ENCODE measurements around the gene CFD.
"Not testable (repeated sequence)": the region's sequence is repeated elsewhere in the genome, so short reads cannot be mapped to it uniquely, and the experiment has no call there.

Gene CFD

GRCh38 chr19:890831-891230 is 31.4 kb downstream of the CFD start:
- TF ChIP-seq POLR2A (IDR thresholded peaks at IDR 0.05; ENCODE audit: low read depth, low read length) (no peak), POLR2AphosphoS5 (IDR thresholded peaks at IDR 0.05; ENCODE audit: low read depth, low read length) (no peak), TAF1 (IDR thresholded peaks at IDR 0.05; ENCODE audit: borderline replicate concordance, low read depth, low read length) (no peak)
- DNase-seq (ENCODE audit: insufficient read length): no peak
- no peak for FAIRE-seq

- FAIRE-seq; DNase-seq (ENCODE audit: insufficient read length): not testable (repeated sequence)
These were observed 32.1 kb downstream of the CFD start for GRCh38 chr19:891421-892200.

DNA sequence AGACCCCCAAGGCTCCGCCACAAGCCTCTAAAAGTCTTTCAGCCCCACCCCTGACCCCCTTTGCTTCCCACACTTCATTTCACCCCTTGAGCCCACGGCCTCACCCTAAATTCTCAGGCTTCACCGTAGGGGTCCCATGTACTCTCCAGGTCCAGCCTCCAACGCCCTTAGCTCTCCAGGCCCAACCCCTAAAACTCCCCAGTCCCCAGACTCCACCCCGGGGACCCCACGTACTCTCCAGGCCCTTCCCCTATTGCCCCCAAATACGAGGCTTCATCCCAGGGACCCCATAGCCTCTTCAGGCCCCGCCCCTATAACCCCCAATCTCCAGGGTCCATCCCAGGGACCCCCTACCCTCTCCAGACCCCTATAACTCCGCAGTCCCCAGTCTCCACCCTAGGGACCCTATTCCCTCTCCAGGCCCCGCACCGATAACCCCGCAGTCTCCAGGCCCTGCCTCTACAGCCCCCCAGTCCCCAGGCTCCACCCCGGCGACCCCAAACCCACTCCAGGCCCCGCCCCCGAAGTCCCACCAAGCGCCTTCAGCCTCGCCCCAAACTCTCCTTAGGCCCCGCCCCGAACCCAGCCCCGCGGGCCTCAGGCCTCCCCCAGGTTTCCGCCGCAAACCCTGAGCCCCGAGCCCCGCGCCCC is 32.9 kb downstream of the CFD start:
- no peak for FAIRE-seq
- no peak for TF ChIP-seq TAF1 (IDR thresholded peaks at IDR 0.05; ENCODE audit: borderline replicate concordance, low read depth, low read length)
- TF ChIP-seq POLR2A (IDR thresholded peaks at IDR 0.05; ENCODE audit: low read depth, low read length): no peak
- TF ChIP-seq POLR2AphosphoS5 (IDR thresholded peaks at IDR 0.05; ENCODE audit: low read depth, low read length): no peak
- DNase-seq (ENCODE audit: insufficient read length): no peak

GRCh38 chr19:892894-893689 is 33.6 kb downstream of the CFD start, which contains the start of the genes MED16 and RNU6-9:
MED16 (minus strand) TSS chr19:893187; CDS start chr19:891131, 2,056 bp downstream.
RNU6-9 (plus strand) TSS chr19:893484.
- peak; percentile 99 for DNase-seq (ENCODE audit: insufficient read length)
- TF ChIP-seq POLR2AphosphoS5 (IDR thresholded peaks at IDR 0.05; ENCODE audit: low read depth, low read length) (0 out of 2 replicates have a peak, but pooled peaks have one; percentile 50), TAF1 (IDR thresholded peaks at IDR 0.05; ENCODE audit: borderline replicate concordance, low read depth, low read length) (no peak), POLR2A (IDR thresholded peaks at IDR 0.05; ENCODE audit: low read depth, low read length) (peak; percentile 41; the same call in 1 of the 2 replicates)
- FAIRE-seq: peak; percentile 99

DNA sequence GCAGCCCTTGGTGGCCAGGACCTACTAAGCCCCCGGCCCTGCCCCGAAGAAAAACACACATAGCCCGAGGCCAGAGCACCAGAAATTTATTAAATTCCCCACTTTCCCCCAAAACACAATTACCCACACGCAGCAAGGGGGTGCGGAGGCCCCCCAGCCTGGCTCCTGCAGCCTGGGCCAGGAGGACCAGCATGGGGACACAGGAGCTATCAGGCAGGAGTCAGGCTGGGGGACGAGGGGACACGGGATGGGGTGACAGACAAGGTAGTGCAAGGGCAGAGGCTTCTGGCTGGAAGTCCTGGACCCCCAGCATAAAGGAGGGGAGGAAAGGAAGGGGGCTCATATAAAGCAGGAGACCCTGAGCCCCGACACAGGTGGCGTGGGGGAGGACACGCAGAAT is 37.0 kb downstream of the CFD start:
- FAIRE-seq: no peak
- no peak for DNase-seq (ENCODE audit: insufficient read length)
- no peak for TF ChIP-seq POLR2A (IDR thresholded peaks at IDR 0.05; ENCODE audit: low read depth, low read length)
- no peak for TF ChIP-seq TAF1 (IDR thresholded peaks at IDR 0.05; ENCODE audit: borderline replicate concordance, low read depth, low read length)
- no peak for TF ChIP-seq POLR2AphosphoS5 (IDR thresholded peaks at IDR 0.05; ENCODE audit: low read depth, low read length)

DNA sequence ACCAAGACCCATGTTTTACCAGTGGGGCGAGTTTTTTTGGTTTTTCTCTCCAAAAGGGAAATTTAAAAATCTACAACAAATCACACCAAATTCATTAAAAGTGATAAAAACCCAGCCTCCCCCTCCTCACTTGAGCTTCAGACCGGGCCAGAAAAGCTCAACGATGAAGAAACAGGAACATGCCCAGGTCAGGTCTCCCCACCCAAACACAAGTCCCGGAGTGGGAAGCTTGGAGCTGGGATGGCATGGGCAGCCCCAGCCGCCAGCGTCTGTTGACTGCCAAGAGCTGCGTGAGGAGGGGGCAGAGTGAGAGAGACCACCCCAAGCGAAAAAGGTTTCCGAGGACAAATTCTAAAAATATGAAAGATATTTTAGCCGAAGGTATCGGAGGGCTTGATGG is 37.5 kb downstream of the CFD start:
- DNase-seq (ENCODE audit: insufficient read length) (no peak), FAIRE-seq (no peak)
- TF ChIP-seq POLR2A (IDR thresholded peaks at IDR 0.05; ENCODE audit: low read depth, low read length): no peak
- no peak for TF ChIP-seq TAF1 (IDR thresholded peaks at IDR 0.05; ENCODE audit: borderline replicate concordance, low read depth, low read length)
- no peak for TF ChIP-seq POLR2AphosphoS5 (IDR thresholded peaks at IDR 0.05; ENCODE audit: low read depth, low read length)

GRCh38 chr19:897442-898039 is 38.1 kb downstream of the CFD start:
- no peak for DNase-seq (ENCODE audit: insufficient read length)
- TF ChIP-seq TAF1 (IDR thresholded peaks at IDR 0.05; ENCODE audit: borderline replicate concordance, low read depth, low read length): no peak
- no peak for TF ChIP-seq POLR2A (IDR thresholded peaks at IDR 0.05; ENCODE audit: low read depth, low read length)
- TF ChIP-seq POLR2AphosphoS5 (IDR thresholded peaks at IDR 0.05; ENCODE audit: low read depth, low read length): no peak
- no peak for FAIRE-seq

GRCh38 chr19:898663-899062 is 39.2 kb downstream of the CFD start:
- FAIRE-seq: no peak
- DNase-seq (ENCODE audit: insufficient read length): peak; percentile 72
- TF ChIP-seq POLR2AphosphoS5 (IDR thresholded peaks at IDR 0.05; ENCODE audit: low read depth, low read length) (no peak), TAF1 (IDR thresholded peaks at IDR 0.05; ENCODE audit: borderline replicate concordance, low read depth, low read length) (no peak), POLR2A (IDR thresholded peaks at IDR 0.05; ENCODE audit: low read depth, low read length) (no peak)

- TF ChIP-seq POLR2AphosphoS5 (IDR thresholded peaks at IDR 0.05; ENCODE audit: low read depth, low read length) (no peak), POLR2A (IDR thresholded peaks at IDR 0.05; ENCODE audit: low read depth, low read length) (no peak), TAF1 (IDR thresholded peaks at IDR 0.05; ENCODE audit: borderline replicate concordance, low read depth, low read length) (no peak)
- no peak for FAIRE-seq
- no peak for DNase-seq (ENCODE audit: insufficient read length)
These were observed 40.0 kb downstream of the CFD start for GRCh38 chr19:899336-900042.

DNA sequence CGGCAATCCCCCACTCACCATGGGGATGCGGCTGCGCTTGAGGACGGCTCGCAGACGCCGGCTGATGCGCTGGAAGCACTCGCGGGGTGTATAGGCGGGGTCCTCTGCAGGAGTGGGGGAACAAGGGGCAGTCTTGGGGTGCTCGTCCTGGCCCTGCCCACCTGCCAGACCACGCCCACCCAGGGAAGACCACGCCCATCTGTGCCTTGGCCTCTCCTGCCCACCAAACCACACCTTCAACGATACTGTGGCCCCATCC is 40.5 kb downstream of the CFD start:
- TF ChIP-seq POLR2AphosphoS5 (IDR thresholded peaks at IDR 0.05; ENCODE audit: low read depth, low read length): no peak
- no peak for TF ChIP-seq POLR2A (IDR thresholded peaks at IDR 0.05; ENCODE audit: low read depth, low read length)
- TF ChIP-seq TAF1 (IDR thresholded peaks at IDR 0.05; ENCODE audit: borderline replicate concordance, low read depth, low read length): no peak
- DNase-seq (ENCODE audit: insufficient read length) (no peak), FAIRE-seq (no peak)
